Endothelial cell (in vitro differentiated cells): ENCODE data around the gene RBFOX2. TPM values are rescaled to one million over a fixed set of nuclear protein-coding genes. Genes with fewer than 3 reads are reported as not detected.

Experiments
- DNase-seq: peaks from one replicate; pipeline ENCODE4 v3.0.0; 2021; ENCODE audit warnings: low spot score
- H3K27ac Mint-ChIP-seq: one replicate; pipeline ENCODE4 v1.8.0; 2021; ENCODE audit warnings: mixed read lengths, inconsistent platforms; ENCODE audit not compliant: unreplicated experiment
- H3K27me3 Mint-ChIP-seq: one replicate; pipeline ENCODE4 v1.8.0; 2021; ENCODE audit warnings: mild to moderate bottlenecking, moderate library complexity, mixed read lengths, inconsistent platforms; ENCODE audit not compliant: unreplicated experiment
- H3K36me3 Mint-ChIP-seq: one replicate; pipeline ENCODE4 v1.8.0; 2021; ENCODE audit warnings: mild to moderate bottlenecking, low read depth, mixed read lengths, inconsistent platforms; ENCODE audit not compliant: unreplicated experiment
- H3K4me1 Mint-ChIP-seq: one replicate; pipeline ENCODE4 v1.8.0; 2021; ENCODE audit warnings: mild to moderate bottlenecking, mixed read lengths, inconsistent platforms; ENCODE audit not compliant: unreplicated experiment
- H3K4me3 Mint-ChIP-seq: one replicate; pipeline ENCODE4 v1.8.0; 2021; ENCODE audit warnings: mild to moderate bottlenecking, mixed read lengths, inconsistent platforms; ENCODE audit not compliant: unreplicated experiment
- H3K9me3 Mint-ChIP-seq: one replicate; pipeline ENCODE4 v1.8.0; 2021; ENCODE audit warnings: mixed read lengths, inconsistent platforms; ENCODE audit not compliant: unreplicated experiment
- total RNA-seq: library from RNA; stranded (reverse); fragmentation: NEBNext Ultra II Directional; extraction: Animal tissue kit (Norgen Biotek cat#: 25700); gene quantifications from one replicate; pipeline ENCODE4 v1.2.1, GENCODE V29; 2021; ENCODE audit not compliant: unreplicated experiment
- TF ChIP-seq, protein P1 (sequence below): fragments of 200-600 bp; sonication (generic); IDR thresholded peaks from one replicate; pipeline ENCODE4 v1.5.0; 2021; ENCODE audit warnings: antibody characterized with exemption; ENCODE audit not compliant: unreplicated experiment

RBFOX2 gene
- total RNA-seq, 1 donor from 2014 or later, result 228 TPM

DNA sequence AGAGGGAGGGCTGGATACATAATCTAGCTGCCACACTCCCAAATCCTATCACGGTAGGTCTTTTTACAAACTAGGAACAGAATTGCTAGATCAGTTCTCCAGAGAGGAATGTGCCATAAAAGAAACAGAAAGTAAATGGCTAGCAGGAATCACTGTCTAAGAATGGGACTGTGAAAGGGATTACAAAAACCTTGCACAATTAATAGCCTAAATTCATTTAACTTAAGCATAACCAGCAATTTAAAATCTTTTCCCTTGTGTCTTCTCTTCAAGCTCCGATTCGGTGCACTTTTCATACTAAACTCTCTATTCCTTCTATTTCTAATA lies 275.8 kb downstream of the RBFOX2 start:
- TF ChIP-seq, protein P1, sequence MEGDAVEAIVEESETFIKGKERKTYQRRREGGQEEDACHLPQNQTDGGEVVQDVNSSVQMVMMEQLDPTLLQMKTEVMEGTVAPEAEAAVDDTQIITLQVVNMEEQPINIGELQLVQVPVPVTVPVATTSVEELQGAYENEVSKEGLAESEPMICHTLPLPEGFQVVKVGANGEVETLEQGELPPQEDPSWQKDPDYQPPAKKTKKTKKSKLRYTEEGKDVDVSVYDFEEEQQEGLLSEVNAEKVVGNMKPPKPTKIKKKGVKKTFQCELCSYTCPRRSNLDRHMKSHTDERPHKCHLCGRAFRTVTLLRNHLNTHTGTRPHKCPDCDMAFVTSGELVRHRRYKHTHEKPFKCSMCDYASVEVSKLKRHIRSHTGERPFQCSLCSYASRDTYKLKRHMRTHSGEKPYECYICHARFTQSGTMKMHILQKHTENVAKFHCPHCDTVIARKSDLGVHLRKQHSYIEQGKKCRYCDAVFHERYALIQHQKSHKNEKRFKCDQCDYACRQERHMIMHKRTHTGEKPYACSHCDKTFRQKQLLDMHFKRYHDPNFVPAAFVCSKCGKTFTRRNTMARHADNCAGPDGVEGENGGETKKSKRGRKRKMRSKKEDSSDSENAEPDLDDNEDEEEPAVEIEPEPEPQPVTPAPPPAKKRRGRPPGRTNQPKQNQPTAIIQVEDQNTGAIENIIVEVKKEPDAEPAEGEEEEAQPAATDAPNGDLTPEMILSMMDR, result no peak
- DNase-seq, result no peak
- Mint-ChIP-seq H3K9me3 (no peaks in the 10 kb centered on the region), H3K4me1 (peaks cover 48% of the 10 kb centered on the region), H3K27me3 (peaks cover 3% of the 10 kb centered on the region), H3K27ac (peak overlapping the region; percentile 91), H3K36me3 (peaks cover 16% of the 10 kb centered on the region), H3K4me3 (peak overlapping the region; percentile 67)

DNA sequence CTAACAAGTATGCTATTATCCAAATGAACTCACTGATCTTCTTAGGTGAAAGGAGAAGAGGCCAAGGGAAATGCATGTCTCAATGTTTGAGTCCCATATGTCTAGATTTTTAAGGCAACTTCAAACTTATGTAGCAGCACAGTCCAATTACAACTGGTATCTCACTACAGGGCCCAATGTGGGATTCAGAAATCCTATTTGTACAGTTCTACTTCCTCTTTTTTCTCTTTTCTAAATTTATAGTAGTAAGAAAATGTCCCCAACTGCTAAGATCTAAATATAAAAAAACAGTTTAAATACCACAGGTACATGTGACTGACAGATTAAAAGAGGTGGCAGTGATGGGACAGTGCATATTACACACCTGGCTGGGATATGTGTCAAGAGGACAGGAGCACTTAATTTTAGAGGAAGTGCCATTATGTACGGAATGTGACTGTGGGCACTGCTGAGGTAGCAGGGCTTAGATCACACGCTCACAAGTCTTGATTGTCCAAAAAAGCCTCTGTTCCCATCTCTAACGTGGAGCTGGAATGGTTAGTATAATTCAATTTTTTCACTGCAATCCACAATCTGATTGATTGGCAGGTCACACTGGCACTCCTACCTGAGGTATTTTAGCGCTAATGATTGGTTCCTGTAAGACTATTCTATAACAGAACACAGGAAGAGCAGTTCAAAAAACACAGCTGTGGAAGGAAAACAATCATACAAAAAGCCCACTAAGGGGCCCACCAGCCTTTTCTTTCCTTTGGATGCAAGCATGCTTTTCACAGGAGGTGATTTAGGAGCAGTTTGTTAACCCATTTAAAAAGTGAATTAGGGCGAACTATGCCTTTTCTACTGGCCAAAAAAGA lies 276.4 kb downstream of the RBFOX2 start:
- H3K36me3 Mint-ChIP-seq, result peaks cover 16% of the 10 kb centered on the region
- no peak for DNase-seq
- H3K27ac Mint-ChIP-seq, result peak overlapping the region; percentile 91
- peak overlapping the region; percentile 67 for H3K4me3 Mint-ChIP-seq
- TF ChIP-seq, protein P1, result no peak
- H3K9me3 Mint-ChIP-seq, result no peaks in the 10 kb centered on the region
- H3K4me1 Mint-ChIP-seq, result peaks cover 48% of the 10 kb centered on the region
- H3K27me3 Mint-ChIP-seq, result peaks cover 3% of the 10 kb centered on the region

DNA sequence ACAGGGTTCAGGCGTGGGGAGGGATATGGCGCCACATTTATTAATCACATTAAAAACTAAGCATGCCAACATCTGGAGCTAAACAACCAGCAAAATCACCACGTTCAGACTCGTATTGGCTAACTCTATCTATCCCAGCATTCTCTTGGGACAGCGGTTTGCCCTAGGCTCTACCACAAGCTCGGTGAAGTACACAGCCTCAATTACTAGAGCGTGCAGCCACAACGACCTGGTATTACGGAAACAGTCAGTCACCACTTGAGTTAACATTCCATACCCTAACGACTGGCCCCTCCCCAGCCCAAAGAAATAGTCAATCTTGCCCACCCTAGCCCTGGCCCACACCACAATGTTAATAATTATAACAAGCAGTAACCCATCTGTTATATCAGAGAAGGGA lies 278.8 kb downstream of the RBFOX2 start:
- peaks cover 3% of the 10 kb centered on the region for H3K27me3 Mint-ChIP-seq
- peaks cover 26% of the 10 kb centered on the region for H3K36me3 Mint-ChIP-seq
- no peak overlapping the region for H3K4me3 Mint-ChIP-seq
- H3K27ac Mint-ChIP-seq, result peak overlapping the region; percentile 22
- peaks cover 43% of the 10 kb centered on the region for H3K4me1 Mint-ChIP-seq
- TF ChIP-seq, protein P1, result no peak
- no peaks in the 10 kb centered on the region for H3K9me3 Mint-ChIP-seq
- DNase-seq, result no peak

GRCh38 chr22:35746946-35747703 lies 281.5 kb downstream of the RBFOX2 start:
- Mint-ChIP-seq H3K27me3 (no peaks in the 10 kb centered on the region), H3K36me3 (peaks cover 37% of the 10 kb centered on the region), H3K27ac (no peak overlapping the region), H3K4me3 (no peak overlapping the region), H3K4me1 (peaks cover 25% of the 10 kb centered on the region), H3K9me3 (no peaks in the 10 kb centered on the region)
- TF ChIP-seq, protein P1, result no peak
- no peak for DNase-seq

DNA sequence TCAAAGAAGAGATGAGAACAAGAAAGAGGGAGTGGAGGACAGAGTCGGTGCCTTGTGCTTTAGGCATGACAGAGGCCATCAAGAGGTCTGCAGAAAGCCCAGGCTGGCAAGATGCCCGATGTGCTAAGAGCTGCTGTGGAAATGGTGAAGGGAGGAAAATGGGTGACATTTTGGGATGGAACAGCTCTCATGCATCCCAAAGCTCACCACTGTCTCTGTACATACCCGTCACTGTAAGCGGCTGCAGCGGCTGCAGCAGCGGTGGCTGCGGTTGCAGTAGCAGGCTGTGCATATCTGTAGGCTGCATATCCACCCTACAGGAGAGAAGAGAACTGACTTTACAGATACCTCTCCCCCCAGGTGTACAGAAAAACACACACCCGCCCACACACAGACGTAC lies 282.4 kb downstream of the RBFOX2 start:
- no peak for DNase-seq
- no peak overlapping the region for H3K4me3 Mint-ChIP-seq
- peaks cover 20% of the 10 kb centered on the region for H3K4me1 Mint-ChIP-seq
- no peak overlapping the region for H3K27ac Mint-ChIP-seq
- peaks cover 42% of the 10 kb centered on the region for H3K36me3 Mint-ChIP-seq
- no peaks in the 10 kb centered on the region for H3K27me3 Mint-ChIP-seq
- H3K9me3 Mint-ChIP-seq, result no peaks in the 10 kb centered on the region
- TF ChIP-seq, protein P1, result no peak
